CD4-positive, alpha-beta T cell treated with Interferon gamma for 1 hour (primary cell): ENCODE measurements around the gene SLC25A42.
"Not testable (repeated sequence)": the region's sequence is repeated elsewhere in the genome, so short reads cannot be mapped to it uniquely, and the experiment has no call there.

Experiments
- DNase-seq: peaks from one replicate; pipeline ENCODE4 v3.0.0-alpha.2; 2020

Gene SLC25A42

GRCh38 chr19:19071897-19072296, 8.1 kb downstream of the SLC25A42 start:
- no peak for DNase-seq

GRCh38 chr19:19074196-19074882, 10.5 kb downstream of the SLC25A42 start:
- DNase-seq: no peak

GRCh38 chr19:19075126-19075525, 11.3 kb downstream of the SLC25A42 start:
- no peak for DNase-seq

GRCh38 chr19:19076476-19076875, 12.7 kb downstream of the SLC25A42 start:
- DNase-seq: no peak

- no peak for DNase-seq
These were observed 13.3 kb downstream of the SLC25A42 start for GRCh38 chr19:19077103-19077502.

- DNase-seq: no peak
These were observed 15.0 kb downstream of the SLC25A42 start for GRCh38 chr19:19078801-19079200.

GRCh38 chr19:19079571-19079970, 15.8 kb downstream of the SLC25A42 start:
- DNase-seq: no peak

DNA sequence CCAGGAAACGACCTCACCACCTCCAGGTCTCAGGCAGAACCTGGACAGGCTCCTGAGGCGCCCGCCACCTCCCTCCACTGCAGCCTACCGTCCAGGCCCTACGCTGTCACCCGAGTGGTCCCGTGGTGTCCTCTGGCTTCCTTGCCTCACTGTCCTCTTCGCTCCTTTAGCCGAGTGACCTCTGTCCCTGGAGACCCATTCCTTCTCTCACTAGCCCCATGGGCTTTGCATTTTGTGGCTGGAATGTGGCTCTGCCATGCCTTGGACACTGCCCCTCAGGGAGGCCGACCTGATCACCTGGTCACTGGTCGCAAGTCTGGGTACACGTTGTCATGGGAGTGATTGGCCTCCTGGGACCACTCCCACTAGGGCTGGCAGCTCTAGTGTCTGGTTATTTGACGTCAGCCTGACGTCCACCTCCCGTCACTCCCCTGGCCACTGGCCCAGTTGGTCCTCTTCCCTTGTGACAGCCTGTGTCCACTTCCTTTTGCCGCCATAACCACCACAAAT, 17.9 kb downstream of the SLC25A42 start:
- DNase-seq: no peak

DNA sequence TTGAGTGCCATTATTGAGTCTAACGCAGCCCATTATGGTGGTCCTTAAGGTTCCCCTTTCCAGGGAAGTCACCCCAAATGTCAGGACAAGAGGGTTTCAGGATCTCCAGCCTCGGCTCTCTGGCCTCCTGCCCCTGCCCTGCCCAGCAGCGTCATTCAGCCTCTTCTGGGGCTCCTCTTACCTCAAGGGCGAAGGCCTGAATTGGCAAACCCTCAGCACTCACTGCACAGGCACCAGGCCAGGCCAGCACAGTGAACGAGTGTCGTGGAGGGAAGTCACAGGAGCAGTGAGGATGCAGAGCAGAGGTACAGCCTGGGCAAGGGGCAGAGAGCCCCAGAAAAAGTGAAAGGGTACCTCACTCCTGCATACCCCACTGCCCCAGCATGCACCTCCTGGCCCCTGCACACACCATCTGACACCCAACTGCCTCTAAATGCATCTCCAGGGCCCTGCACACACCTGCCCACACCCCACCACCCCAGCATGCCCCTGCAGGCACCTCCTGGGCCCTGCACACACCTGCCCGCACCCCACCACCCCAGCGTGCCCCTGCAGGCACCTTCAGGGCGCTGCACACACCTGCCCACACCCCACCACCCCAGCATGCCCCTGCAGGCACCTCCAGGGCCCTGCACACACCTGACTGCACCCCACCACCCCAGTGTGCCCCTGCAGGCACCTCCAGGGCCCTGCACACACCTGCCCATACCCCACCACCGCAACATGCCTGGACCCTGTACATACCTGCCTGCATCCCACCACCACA, 19.8 kb downstream of the SLC25A42 start:
- DNase-seq: no peak

- no peak for DNase-seq
These were observed 23.9 kb downstream of the SLC25A42 start for GRCh38 chr19:19087676-19088075.

- no peak for DNase-seq
These were observed 30.7 kb downstream of the SLC25A42 start for GRCh38 chr19:19094513-19094912.

DNA sequence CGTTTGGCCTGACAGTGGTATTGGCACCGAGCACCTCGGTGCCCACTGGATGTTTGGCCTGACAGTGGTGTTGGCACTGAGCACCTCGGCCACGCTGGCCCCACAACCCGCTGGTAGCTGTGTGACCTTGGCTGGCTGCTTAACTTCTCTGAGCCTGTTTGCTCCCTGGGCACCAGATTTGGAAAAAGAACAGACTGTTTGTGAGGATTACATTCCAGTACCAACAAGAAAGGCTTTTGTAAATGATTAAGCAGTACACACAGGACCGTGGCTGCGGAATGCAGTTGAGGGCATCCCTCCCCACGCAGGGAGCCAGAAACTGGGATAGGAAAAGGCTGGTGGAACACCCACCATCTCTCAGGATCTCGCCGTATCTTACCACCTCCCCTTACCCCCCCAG, 31.9 kb downstream of the SLC25A42 start:
- DNase-seq: no peak

DNA sequence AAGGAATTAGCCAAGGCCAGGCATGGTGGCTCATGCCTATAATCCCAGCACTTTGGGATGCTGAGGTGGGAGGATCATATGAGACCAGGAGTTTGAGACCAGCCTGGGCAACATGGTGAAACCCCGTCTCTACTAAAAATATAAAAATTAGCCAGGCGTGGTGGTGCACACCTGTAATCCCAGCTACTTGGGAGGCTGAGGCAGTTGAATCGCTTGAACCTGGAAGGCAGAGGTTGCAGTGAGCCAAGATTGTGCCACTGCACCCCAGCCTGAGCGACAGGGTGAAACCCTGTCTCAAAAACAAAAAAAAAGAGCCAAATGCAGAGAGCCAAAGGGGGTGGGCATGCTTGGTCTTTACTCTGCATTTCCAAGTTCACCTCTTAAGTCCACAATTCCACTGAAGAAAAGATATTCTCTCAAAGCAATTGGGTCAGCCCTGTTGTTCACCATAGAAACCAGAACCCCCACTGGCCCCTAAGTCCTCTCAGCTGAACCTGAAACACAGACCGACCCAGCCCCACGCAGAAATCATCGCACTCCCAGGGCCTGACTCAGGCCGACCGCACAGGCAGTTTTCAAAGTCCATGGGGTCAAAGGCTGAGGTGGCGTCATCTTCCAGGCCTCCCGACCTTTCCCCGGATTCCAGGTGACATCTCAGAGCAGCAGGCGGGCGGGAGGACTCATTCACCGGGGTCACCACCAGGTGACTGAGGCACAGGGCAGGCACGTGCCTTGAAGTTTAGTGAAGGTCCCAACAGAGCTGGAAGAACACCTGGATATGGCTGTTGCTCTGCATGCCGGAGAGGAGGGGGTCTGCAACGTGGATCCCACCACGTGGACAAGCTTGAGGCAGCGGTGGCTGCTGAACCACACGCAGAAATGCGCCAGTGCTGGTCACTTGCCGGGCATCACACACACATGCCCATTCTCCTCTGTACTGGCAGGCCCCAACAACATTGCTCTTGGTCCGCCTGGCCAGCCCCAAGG, 33.1 kb downstream of the SLC25A42 start:
- DNase-seq: no peak

GRCh38 chr19:19098084-19098702, 34.4 kb downstream of the SLC25A42 start:
- no peak for DNase-seq

DNA sequence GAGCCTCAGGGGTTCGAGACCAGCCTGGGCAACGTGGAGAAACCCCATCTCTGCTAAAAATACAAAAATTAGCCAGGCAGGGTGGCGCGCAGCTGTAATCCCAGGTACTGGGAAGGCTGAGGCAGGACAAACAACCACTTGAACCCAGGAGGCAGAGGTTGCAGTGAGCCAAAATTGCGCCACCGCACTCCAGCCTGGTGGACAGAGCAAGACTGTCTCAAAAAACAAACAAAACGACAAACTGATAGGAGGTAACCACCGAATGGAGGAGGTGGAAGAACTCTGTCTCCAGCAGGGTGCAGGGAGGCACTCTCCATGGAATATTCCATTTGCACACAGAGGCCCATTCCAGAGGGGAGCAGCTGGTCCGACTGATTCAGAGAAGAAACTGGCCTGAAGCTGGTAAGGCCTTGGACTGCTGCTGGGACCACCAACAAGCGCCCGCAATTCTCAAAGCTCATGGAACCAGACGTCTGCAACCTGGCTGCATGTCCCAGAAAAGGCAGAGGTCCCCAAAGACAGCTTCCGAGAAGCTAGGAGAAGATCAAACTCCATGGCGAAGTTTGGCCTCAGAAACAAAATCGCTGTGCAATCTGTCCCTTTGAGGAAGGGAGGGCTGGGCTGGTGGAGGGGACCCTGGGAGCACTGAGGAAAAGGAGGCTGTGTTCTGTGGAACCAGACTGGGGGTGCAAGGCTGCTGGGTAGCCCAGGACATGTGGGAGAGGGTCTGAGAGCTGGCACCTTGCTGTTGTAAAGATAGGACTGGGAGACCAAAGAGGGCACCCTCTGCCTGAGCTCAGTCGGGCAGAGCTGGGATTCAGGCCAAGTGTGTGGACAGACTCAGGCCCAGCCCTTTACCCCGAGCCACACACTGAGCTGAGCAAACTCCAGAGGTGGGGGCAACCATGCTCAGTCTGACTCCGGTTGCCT, 35.2 kb downstream of the SLC25A42 start:
- no peak for DNase-seq

DNA sequence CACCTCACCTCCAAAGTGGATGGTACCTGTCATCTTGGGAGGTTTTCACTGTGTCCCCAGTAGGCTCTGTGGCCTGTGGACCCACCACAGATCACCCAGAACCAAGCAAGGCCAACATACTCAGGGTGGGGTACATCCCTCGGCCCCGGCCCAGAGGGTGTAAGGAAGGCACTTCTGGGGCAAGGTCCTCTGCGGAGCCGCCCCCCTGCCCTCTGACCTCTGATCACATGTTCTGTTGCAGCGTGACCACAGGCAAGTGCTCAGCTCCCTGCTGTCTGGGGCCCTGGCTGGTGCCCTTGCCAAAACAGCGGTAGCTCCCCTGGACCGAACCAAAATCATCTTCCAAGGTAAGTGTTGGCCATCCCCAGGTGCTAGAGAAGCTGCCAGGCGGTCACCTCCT, 37.7 kb downstream of the SLC25A42 start:
- DNase-seq: no peak

- DNase-seq: not testable (repeated sequence)
These were observed 38.8 kb downstream of the SLC25A42 start for GRCh38 chr19:19102566-19102965.

DNA sequence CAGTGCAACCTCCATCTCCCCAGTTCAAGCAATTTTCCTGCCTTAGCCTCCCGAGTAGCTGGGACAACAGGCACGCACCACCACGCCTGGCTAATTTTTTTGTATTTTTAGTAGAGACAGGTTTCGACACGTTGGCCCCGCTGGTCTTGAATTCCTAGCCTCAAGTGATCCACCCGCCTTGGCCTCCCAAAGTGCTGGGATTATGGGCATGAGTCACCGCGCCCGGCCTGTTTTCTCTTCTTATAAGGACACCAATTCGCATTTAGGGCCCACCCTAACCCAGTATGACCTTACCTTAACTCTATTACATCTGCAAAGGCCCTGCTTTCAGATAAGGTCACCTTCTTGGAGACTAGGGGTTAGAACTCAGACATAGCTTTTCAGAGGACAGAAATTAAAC, 39.4 kb downstream of the SLC25A42 start:
- DNase-seq: no peak

DNA sequence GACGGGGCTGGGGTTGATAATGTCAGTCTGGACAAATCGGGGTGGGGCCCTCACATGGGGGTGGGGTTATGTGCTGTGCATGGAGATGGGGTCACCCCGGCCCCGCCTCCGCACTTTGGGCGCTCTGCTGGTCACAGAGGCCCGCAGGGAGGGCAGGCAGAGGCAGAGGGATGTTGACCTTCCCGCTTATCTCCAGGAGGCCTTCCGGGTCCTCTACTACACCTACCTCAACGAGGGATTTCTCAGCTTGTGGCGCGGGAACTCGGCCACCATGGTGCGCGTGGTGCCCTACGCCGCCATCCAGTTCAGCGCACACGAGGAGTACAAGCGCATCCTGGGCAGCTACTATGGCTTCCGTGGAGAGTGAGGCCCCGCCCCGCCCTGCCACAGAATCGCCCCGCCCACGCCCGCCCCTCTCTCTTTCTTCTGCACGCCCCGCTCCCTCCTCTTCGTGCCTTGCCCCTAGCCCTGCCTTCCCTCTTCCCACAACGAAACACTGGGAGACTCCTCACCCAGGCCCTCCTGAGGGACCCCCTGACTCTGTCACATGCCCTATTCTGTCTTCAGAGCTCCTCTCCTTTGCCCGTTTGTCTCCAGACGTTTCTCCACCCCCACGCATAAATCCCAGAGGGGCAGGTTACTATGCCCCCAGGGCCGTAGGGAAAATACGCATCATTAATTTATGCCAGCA, 41.7 kb downstream of the SLC25A42 start:
- DNase-seq: no peak

GRCh38 chr19:19106056-19106551, 42.3 kb downstream of the SLC25A42 start:
- no peak for DNase-seq

GRCh38 chr19:19106938-19107337, 43.1 kb downstream of the SLC25A42 start:
- not testable (repeated sequence) for DNase-seq
